A549 (cell line): ENCODE measurements around the gene C14orf39. TPM values are rescaled to one million over a fixed set of nuclear protein-coding genes. Genes with fewer than 3 reads are reported as not detected.

Experiments
- ATAC-seq, 2 experiments: fragments of 200-7000 bp in 1 of 2; fragments of >200 bp in 1 of 2; cut with Nextera tagmentation in 1 of 2; cut with Tn5 transposase in 1 of 2; 3 replicates each; pipeline versions ENCODE4 v1.8.0 to v1.9.1; 2018 to 2020; ENCODE audit warnings: mild to moderate bottlenecking in 1 of 2, moderate library complexity in 1 of 2
- CTCF ChIA-PET: fragments of 300-600 bp; sonication (Branson Sonifier 250); formaldehyde crosslinking; extraction: SDS; loops from one replicate; lab custom pipeline; 2021; ENCODE audit warnings: antibody characterized with exemption, inconsistent platforms; lab: Yijun Ruan, JAX
- POLR2A ChIA-PET: fragments of 350-600 bp; formaldehyde crosslinking; extraction: SDS; loops from one replicate; lab custom pipeline; 2021; ENCODE audit warnings: antibody characterized with exemption, inconsistent platforms; lab: Yijun Ruan, JAX
- DNase-seq, 2 experiments: peaks; one replicate each; pipeline versions ENCODE4 v3.0.0 to v3.0.0-alpha.2; 2011 to 2016; ENCODE audit warnings: low read depth in 1 of 2, low spot score in 1 of 2
- FAIRE-seq: peaks from 2 replicates; lab custom pipeline; 2011; peaks lifted over from hg19 to GRCh38; lab: Jason Lieb, UNC
- H3K27ac ChIP-seq, 2 experiments: fragments of >200 bp; sonication (Bioruptor Twin); formaldehyde crosslinking; 3 replicates each; pipeline ENCODE4 v1.5.1; 2016 to 2017
- H3K4me1 ChIP-seq: fragments of >200 bp; sonication (Bioruptor Twin); formaldehyde crosslinking; 3 replicates; pipeline ENCODE4 v1.6.1; 2016
- H3K4me2 ChIP-seq: fragments of >200 bp; sonication (Bioruptor Twin); formaldehyde crosslinking; 3 replicates; pipeline ENCODE4 v1.6.1; 2016
- H3K4me3 ChIP-seq: fragments of >200 bp; sonication (Bioruptor Twin); formaldehyde crosslinking; 3 replicates; pipeline ENCODE4 v1.5.1; 2016
- H3K9me3 ChIP-seq: fragments of >200 bp; sonication (Bioruptor Twin); formaldehyde crosslinking; 3 replicates; pipeline ENCODE4 v1.6.1; 2016
- CBX8 ChIP-seq: fragments of 200-600 bp; sonication (generic); IDR thresholded peaks from 2 replicates; pipeline ENCODE4 v1.6.1; 2016
- CEBPB ChIP-seq, 2 experiments: fragments of >200 bp in 1 of 2; sonication (Bioruptor Twin) in 1 of 2; formaldehyde crosslinking in 1 of 2; IDR thresholded peaks; 2 replicates each; pipeline ENCODE4 v1.6.1; 2012 to 2016
- E2F6 ChIP-seq: IDR thresholded peaks from 2 replicates; pipeline ENCODE4 v1.6.1; 2012; ENCODE audit warnings: low read depth, borderline replicate concordance
- EP300 ChIP-seq, 2 experiments: fragments of >200 bp; sonication (Bioruptor Twin); formaldehyde crosslinking; IDR thresholded peaks; 2 replicates in 1 of 2; 3 replicates in 1 of 2; pipeline ENCODE4 v1.6.1; 2016 to 2017
- ESRRA ChIP-seq: fragments of 150-350 bp; IDR thresholded peaks from 2 replicates; pipeline ENCODE4 v1.6.1; 2014; ENCODE audit warnings: mild to moderate bottlenecking, low read length, borderline replicate concordance
- HDAC2 ChIP-seq: fragments of 200-600 bp; sonication (generic); IDR thresholded peaks from 2 replicates; pipeline ENCODE4 v1.6.1; 2016
- HOXB5 ChIP-seq: fragments of 250-450 bp; sonication (Bioruptor Pico); IDR thresholded peaks from 2 replicates; pipeline ENCODE4 v1.5.0; 2020; ENCODE audit warnings: mild to moderate bottlenecking, moderate library complexity
- JUNB ChIP-seq: fragments of >200 bp; sonication (Bioruptor Twin); formaldehyde crosslinking; IDR thresholded peaks from 2 replicates; pipeline ENCODE4 v1.6.1; 2016
- MAFK ChIP-seq: fragments of 450-650 bp; IDR thresholded peaks from 2 replicates; pipeline ENCODE4 v1.6.1; 2014; ENCODE audit not compliant: partially characterized antibody
- MAZ ChIP-seq: fragments of 150-350 bp; IDR thresholded peaks from 2 replicates; pipeline ENCODE4 v1.6.1; 2014; ENCODE audit warnings: antibody characterized with exemption, low read depth, low read length, borderline replicate concordance
- MYC ChIP-seq: IDR thresholded peaks from 2 replicates; pipeline ENCODE4 v1.6.1; 2012; ENCODE audit warnings: mild to moderate bottlenecking, inconsistent platforms, low read length, improper control_type of control experiment, borderline replicate concordance
- NFE2L2 ChIP-seq: fragments of 150-350 bp; conservative IDR thresholded peaks from 2 replicates; pipeline ENCODE4 v1.6.1; 2014; ENCODE audit warnings: low read length
- POLR2A ChIP-seq: IDR thresholded peaks from 2 replicates; pipeline ENCODE4 v1.6.1; 2012; ENCODE audit warnings: mild to moderate bottlenecking, low read length
- RCOR1 ChIP-seq: fragments of 150-350 bp; IDR thresholded peaks from 2 replicates; pipeline ENCODE4 v1.6.1; 2014; ENCODE audit warnings: antibody characterized with exemption, low read length, low read depth
- SREBF2 ChIP-seq: fragments of 450-650 bp; IDR thresholded peaks from 2 replicates; pipeline ENCODE4 v1.6.1; 2014; ENCODE audit warnings: mild to moderate bottlenecking, moderate library complexity
- ZC3H11A ChIP-seq: fragments of 450-650 bp; IDR thresholded peaks from 2 replicates; pipeline ENCODE4 v1.6.1; 2014; ENCODE audit warnings: antibody characterized with exemption, mild to moderate bottlenecking
- WGBS: methylation state at CpG from one replicate; pipeline ENCODE4 v1.1.6; 2017; ENCODE audit errors: missing lambda C conversion rate; 5-methylcytosine and 5-hydroxymethylcytosine counted together
- polyA plus RNA-seq, 4 experiments: library from polyadenylated mRNA; depleted of rRNA in 3 of 4; stranded (reverse); fragments of >200 nt; fragmentation: RNase III in 1 of 4; extraction: RNeasy Plus Mini Kit Qiagen cat#74134 plus additional on column Dnase treatment in 1 of 4; gene quantifications; 2 replicates in 3 of 4; 3 replicates in 1 of 4; pipeline ENCODE4 v1.2.3, GENCODE V29; 2011 to 2017
- TF ChIP-seq, protein P1 (sequence below): fragments of 250-450 bp; sonication (Bioruptor Pico); IDR thresholded peaks from 2 replicates; pipeline ENCODE4 v1.5.0; 2021; ENCODE audit warnings: mild to moderate bottlenecking, moderate library complexity, borderline replicate concordance
- TF ChIP-seq, protein P2 (sequence below): fragments of >200 bp; sonication (Bioruptor Twin); formaldehyde crosslinking; IDR thresholded peaks from 3 replicates; pipeline ENCODE4 v1.5.1; 2016
- TF ChIP-seq, protein P3 (sequence below): fragments of 150-350 bp; IDR thresholded peaks from 2 replicates; pipeline ENCODE4 v1.6.1; 2014; ENCODE audit warnings: low read depth, mild to moderate bottlenecking, low read length

C14orf39 gene
- polyA plus RNA-seq, 2 of the 4 experiments (the other 2 are of a cell fraction) = not detected

DNA sequence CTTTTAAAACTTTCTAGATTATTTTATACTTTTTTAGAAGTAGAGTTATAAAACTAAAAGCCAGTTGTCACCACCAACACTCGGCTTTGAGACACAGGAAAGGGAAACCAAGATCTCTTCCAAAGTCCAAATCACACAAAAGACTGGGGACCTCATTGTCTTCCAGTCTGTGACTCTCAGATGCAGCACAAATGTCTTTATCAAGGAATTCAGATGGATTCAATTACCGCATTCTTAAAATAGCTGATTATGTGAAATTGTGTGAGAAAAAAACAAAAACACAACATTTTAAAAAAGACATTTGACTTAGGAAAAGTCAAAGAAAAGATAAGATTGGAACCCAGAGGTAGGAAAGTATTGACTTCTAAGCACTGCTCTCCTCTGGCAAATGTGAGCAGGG lies 19.6 kb upstream of the C14orf39 start:
- no peak for DNase-seq
- H3K27ac ChIP-seq = no peak overlapping the region
- TF ChIP-seq MAFK (peak; percentile 64), EP300 (IDR thresholded peaks at IDR 0.05) (no peak)
- H3K9me3 ChIP-seq = no peaks in the 10 kb centered on the region
- FAIRE-seq = no peak
- H3K4me2 ChIP-seq = no peak overlapping the region
- 31% methylated on average over 2 of the region's 2 CpGs for WGBS
- ChIA-PET CTCF (interaction anchor here (1.4 kb wide), 1 partner anchor 15 kb away, joined by 3 read pairs; no protein-coding TSS in a partner anchor), POLR2A (no interaction called here)
- no peak for ATAC-seq
- H3K4me3 ChIP-seq = no peak overlapping the region
- H3K4me1 ChIP-seq = no peaks in the 10 kb centered on the region

DNA sequence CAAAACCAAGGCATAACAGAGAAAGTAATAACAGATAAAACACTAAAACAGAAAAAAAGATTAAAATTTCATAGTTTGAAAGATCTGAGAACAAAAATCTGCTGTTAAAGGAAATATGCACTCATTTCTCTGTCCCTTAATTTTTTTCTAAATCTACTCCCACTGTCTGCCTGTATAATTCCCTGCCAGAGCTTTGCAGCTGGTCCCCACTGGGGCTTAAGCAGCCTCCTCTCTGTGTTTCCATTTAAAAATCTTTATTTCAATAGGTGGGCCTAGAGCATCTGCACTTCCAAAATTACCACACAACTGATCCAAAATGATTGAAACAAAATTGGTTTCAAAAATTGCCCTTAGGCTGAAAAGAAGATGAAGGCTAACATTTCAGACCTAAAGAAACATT lies 16.7 kb upstream of the C14orf39 start:
- ChIA-PET CTCF (no interaction called here), POLR2A (no interaction called here)
- Histone ChIP-seq H3K4me3 (no peak overlapping the region), H3K9me3 (no peaks in the 10 kb centered on the region), H3K4me1 (no peaks in the 10 kb centered on the region), H3K4me2 (no peak overlapping the region), H3K27ac (no peak overlapping the region)
- FAIRE-seq (no peak), DNase-seq (no peak), ATAC-seq (no peak)
- TF ChIP-seq, protein P1, sequence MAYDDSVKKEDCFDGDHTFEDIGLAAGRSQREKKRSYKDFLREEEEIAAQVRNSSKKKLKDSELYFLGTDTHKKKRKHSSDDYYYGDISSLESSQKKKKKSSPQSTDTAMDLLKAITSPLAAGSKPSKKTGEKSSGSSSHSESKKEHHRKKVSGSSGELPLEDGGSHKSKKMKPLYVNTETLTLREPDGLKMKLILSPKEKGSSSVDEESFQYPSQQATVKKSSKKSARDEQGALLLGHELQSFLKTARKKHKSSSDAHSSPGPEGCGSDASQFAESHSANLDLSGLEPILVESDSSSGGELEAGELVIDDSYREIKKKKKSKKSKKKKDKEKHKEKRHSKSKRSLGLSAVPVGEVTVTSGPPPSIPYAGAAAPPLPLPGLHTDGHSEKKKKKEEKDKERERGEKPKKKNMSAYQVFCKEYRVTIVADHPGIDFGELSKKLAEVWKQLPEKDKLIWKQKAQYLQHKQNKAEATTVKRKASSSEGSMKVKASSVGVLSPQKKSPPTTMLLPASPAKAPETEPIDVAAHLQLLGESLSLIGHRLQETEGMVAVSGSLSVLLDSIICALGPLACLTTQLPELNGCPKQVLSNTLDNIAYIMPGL (CRISPR knock-in tag) = no peak
- no peak for TF ChIP-seq NFE2L2

DNA sequence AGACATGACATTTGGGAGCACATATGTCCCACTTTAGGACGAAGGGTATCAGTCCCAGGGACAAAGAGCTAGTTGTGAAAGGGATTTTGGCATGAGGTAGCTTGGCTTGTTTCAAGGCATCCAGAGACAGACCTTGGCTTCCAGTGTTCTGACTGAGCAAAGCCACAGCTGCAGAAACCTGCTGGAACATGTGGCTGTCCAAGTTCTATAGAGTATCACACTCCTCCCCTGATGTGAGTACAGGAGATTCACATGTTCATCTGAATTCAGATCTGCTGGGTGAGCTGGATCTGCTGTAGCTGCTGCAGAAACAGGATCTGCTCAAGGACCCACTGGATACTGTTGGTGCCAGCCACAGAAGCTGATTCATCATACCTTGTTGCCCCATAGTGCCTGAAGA lies 10.1 kb upstream of the C14orf39 start:
- no peak overlapping the region for H3K4me3 ChIP-seq
- no peaks in the 10 kb centered on the region for H3K9me3 ChIP-seq
- no peak for TF ChIP-seq ESRRA
- no peak for TF ChIP-seq MYC
- TF ChIP-seq, protein P2, sequence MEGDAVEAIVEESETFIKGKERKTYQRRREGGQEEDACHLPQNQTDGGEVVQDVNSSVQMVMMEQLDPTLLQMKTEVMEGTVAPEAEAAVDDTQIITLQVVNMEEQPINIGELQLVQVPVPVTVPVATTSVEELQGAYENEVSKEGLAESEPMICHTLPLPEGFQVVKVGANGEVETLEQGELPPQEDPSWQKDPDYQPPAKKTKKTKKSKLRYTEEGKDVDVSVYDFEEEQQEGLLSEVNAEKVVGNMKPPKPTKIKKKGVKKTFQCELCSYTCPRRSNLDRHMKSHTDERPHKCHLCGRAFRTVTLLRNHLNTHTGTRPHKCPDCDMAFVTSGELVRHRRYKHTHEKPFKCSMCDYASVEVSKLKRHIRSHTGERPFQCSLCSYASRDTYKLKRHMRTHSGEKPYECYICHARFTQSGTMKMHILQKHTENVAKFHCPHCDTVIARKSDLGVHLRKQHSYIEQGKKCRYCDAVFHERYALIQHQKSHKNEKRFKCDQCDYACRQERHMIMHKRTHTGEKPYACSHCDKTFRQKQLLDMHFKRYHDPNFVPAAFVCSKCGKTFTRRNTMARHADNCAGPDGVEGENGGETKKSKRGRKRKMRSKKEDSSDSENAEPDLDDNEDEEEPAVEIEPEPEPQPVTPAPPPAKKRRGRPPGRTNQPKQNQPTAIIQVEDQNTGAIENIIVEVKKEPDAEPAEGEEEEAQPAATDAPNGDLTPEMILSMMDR = no peak
- TF ChIP-seq E2F6 = no peak
- no peak for TF ChIP-seq HOXB5 (CRISPR knock-in tag)
- TF ChIP-seq JUNB = no peak
- TF ChIP-seq RCOR1 = no peak
- TF ChIP-seq, protein P3, sequence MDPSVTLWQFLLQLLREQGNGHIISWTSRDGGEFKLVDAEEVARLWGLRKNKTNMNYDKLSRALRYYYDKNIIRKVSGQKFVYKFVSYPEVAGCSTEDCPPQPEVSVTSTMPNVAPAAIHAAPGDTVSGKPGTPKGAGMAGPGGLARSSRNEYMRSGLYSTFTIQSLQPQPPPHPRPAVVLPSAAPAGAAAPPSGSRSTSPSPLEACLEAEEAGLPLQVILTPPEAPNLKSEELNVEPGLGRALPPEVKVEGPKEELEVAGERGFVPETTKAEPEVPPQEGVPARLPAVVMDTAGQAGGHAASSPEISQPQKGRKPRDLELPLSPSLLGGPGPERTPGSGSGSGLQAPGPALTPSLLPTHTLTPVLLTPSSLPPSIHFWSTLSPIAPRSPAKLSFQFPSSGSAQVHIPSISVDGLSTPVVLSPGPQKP = no peak
- no peak for TF ChIP-seq HDAC2
- no peak for TF ChIP-seq NFE2L2
- TF ChIP-seq POLR2A = no peak
- TF ChIP-seq MAZ = no peak
- TF ChIP-seq, all 56 proteins: peak for 0
- H3K4me1 ChIP-seq = no peaks in the 10 kb centered on the region
- DNase-seq (no peak), FAIRE-seq (no peak), ATAC-seq (no peak)
- ChIA-PET POLR2A (no interaction called here), CTCF (interaction anchor here (1.1 to 1.2 kb wide), 3 partner anchors 20 to 311 kb away, joined by 3 to 5 read pairs (median 3); no protein-coding TSS in a partner anchor)
- no peak overlapping the region for H3K27ac ChIP-seq
- no peak overlapping the region for H3K4me2 ChIP-seq
- WGBS = 0% methylated on average over 1 of the region's 1 CpG

- Histone ChIP-seq H3K9me3 (no peaks in the 10 kb centered on the region), H3K4me2 (no peak overlapping the region), H3K4me3 (no peak overlapping the region), H3K27ac (no peak overlapping the region), H3K4me1 (no peaks in the 10 kb centered on the region)
- TF ChIP-seq CEBPB (IDR thresholded peaks at IDR 0.05) (no peak), CBX8 (no peak), SREBF2 (no peak), ZC3H11A (peak; percentile 53)
- ATAC-seq (no peak), DNase-seq (no peak), FAIRE-seq (no peak)
- POLR2A ChIA-PET = no interaction called here
- WGBS = 2% methylated on average over 3 of the region's 3 CpGs
- CTCF ChIA-PET = no interaction called here
Measured at GRCh38 chr14:60490270-60490669, 4.4 kb upstream of the C14orf39 start.
